ENCODE results near the gene STX16. TPM values are rescaled to one million over a fixed set of nuclear protein-coding genes. Genes with fewer than 3 reads are reported as not detected.

The STX16 gene
- total and polyA plus RNA-seq, 8 donors, result 50.4 to 105 (median 95.0) TPM

Other genes with a start within 250 kb of the STX16 start
- under 1 TPM; 0.09 to 0.13 TPM for gene APCDD1L, start 135.9 kb upstream of the STX16 start, total RNA-seq
- gene APCDD1L, start 135.9 kb upstream of the STX16 start, polyA plus RNA-seq (ENCODE audit: insufficient read length in 6 of 6), result under 1 TPM in 5 of 6 donors, not detected in 1; 0.09 to 0.23 (median 0.16) TPM
- 10 to 100 TPM; 25.1 to 30.8 TPM for gene NPEPL1, start 41.5 kb downstream of the STX16 start, total RNA-seq
- 10 to 100 TPM; 27.6 to 44.4 (median 35.5) TPM for gene NPEPL1, start 41.5 kb downstream of the STX16 start, polyA plus RNA-seq (ENCODE audit: insufficient read length in 6 of 6)
- 1 to 10 TPM; 1.5 TPM for gene GNAS-AS1, start 199.6 kb downstream of the STX16 start, total RNA-seq
- gene GNAS-AS1, start 199.6 kb downstream of the STX16 start, polyA plus RNA-seq (ENCODE audit: insufficient read length in 6 of 6), result 1 to 10 TPM in 2 of 6 donors, under 1 TPM in 4; 0.15 to 1.3 (median 0.83) TPM
- 1,000 to 10,000 TPM in 1 of 2 donors, 100 to 1,000 TPM in 1; 723 to 1,158 TPM for gene GNAS, start 201.4 kb downstream of the STX16 start, total RNA-seq
- 1,000 to 10,000 TPM; 1,807 to 2,039 (median 1,951) TPM for gene GNAS, start 201.4 kb downstream of the STX16 start, polyA plus RNA-seq (ENCODE audit: insufficient read length in 6 of 6)